Epithelial cell of alveolus of lung (primary cell): ENCODE results near the gene MOGAT2. TPM values are rescaled to one million over a fixed set of nuclear protein-coding genes. Genes with fewer than 3 reads are reported as not detected.

Experiments used
- total RNA-seq: library from RNA; depleted of rRNA; stranded (reverse); fragments of >200 nt; gene quantifications from 2 replicates; pipeline ENCODE4 v1.2.1, GENCODE V29; 2015

Gene MOGAT2
- total RNA-seq, result not detected in 2 replicates

DNA sequence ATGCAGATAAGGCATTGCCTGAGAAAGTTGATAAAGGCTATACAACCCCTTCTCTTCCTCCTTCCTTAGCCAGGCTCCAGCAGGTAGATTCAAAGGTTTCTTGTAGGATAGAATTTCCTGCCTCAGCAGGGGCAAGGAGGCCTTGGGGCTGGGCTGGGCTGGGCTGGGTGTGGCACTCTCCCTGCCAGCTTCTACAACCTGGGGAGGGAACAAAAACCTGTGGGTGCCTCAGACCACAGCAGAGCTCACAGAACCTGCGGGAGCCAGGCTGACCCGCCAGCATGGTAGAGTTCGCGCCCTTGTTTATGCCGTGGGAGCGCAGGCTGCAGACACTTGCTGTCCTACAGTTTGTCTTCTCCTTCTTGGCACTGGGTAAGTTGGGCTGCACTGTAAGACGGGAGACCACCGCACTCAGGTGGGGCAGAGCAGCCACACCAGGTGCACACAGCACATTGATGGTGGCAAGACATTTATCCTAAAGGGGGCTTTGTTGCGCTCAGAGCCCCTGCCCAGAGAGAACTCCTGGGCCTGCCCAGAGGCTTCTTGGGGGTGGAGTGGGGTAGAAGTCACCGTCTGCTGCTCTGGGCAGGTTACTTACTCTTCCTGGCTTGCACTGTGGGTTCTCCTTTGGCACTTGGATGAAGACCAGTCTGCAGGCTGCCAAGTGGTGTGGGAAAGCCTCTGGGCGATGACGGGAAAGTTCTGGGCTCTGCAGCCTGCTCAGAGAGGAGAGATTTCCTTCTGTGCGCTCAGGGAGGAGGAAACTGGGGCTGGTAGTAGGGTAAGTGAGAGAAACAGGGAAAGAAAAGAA is at the start of gene MOGAT2:
Gene MOGAT2, plus strand, starts transcription at position 231 of the 811 bp plus-strand sequence. Its CDS starts 51 bp downstream, at position 282.

DNA sequence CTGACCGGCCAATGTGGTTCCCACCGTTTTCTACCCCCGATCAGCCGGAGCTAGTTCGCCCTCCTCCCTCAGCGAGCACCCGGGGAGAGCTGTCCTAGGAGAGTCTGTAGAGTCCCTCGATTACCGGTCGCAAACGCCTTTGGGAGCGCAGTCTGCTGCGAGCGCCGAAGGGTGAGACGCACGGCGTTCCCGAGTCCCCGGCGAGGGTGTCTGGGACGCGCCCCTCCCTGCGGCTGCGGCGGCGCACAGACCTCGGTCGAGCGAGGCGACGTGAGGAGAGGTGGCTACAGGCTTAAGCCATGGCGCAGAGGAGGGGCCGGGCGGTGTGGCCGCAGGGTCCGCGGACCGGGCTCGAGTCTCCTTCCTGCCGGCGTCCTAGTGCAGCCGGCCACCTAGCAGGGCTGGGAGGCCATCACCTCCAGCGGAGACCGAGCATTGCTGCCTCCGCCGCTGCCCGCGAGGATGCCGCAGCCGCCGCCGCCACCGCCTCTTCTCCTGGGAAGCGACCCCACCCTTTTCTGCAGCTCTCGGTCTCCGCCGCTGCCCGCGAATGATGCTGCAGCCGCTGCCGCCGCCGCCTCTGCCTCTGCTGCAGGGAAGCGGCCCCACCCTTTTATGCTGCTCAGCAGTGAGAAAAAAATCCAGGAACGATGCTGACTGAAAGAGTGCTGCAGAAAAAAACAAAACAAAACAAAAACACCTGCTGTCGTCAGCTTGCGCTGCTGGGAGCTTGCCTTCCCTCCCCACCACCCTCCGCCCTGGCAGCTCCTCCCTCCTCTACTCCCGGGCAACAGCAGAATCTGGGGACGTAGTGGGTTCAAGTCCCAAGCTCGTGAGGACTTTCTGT is 49.0 kb upstream of the MOGAT2 start, which contains the start of gene MAP6:
Gene MAP6, minus strand, starts transcription at position 588 of the 847 bp plus-strand sequence. CDS start 669 bp downstream, outside the sequence.

DNA sequence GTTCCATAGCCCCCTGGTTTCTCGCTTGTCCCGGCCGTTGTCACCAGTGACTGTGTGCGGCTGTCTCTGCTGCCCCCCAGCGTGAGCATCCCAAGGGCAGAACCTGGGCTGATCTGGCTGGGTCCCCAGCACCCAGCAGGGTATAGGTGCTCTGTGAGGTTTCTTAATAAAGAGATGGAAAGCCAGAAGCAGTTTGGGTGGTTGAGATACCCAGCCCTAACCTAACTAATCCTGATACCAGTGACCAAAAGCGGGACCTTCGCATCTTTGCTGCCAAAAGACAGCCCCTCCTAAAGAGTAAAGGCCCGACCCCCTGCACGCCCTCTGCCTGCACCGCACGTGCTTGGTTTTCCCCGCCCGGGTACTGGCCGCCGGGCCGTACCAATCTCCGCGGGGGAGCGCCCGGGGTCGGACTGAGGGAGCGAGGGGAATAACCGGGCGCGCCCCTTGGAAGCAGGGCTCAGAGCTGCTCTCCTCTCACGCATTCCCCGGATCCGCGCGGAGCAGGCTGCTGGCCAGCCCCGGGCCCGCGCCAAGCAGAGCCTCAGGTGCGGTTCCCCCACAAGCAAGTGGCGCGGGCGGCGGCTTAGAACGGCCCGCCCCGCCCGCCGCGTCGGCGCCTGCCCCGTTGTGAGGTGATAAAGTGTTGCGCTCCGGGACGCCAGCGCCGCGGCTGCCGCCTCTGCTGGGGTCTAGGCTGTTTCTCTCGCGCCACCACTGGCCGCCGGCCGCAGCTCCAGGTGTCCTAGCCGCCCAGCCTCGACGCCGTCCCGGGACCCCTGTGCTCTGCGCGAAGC is 50.7 kb downstream of the MOGAT2 start, which contains the start of gene DGAT2:
Gene DGAT2, plus strand, starts transcription at position 667 of the 797 bp plus-strand sequence. CDS start 214 bp downstream, outside the sequence.

Other genes with a start within 250 kb of the MOGAT2 start
- gene GDPD5, start 191.9 kb upstream of the MOGAT2 start, total RNA-seq, result 3.6 and 6.2 TPM in 2 replicates
- gene SERPINH1, start 155.6 kb upstream of the MOGAT2 start, total RNA-seq, result 2,063 and 2,087 TPM in 2 replicates
- 0.39 and 0.72 TPM in 2 replicates for gene MAP6, start 48.8 kb upstream of the MOGAT2 start, total RNA-seq
- gene DGAT2, start 50.9 kb downstream of the MOGAT2 start, total RNA-seq, result 0.64 and 1.8 TPM in 2 replicates
- 8.5 and 12.5 TPM in 2 replicates for gene UVRAG, start 97.4 kb downstream of the MOGAT2 start, total RNA-seq